Cardiac septum (tissue), 1 donor: ENCODE measurements around the gene TNK1. TPM values are rescaled to one million over a fixed set of nuclear protein-coding genes. Genes with fewer than 3 reads are reported as not detected.

ENCODE experiments used
- DNase-seq: peaks from one replicate; pipeline ENCODE4 v3.0.0-alpha.2; 2020; ENCODE audit warnings: low spot score
- intact Hi-C: fragments of 100-400 bp; cut with DNase I; formaldehyde crosslinking; loops from one replicate; pipeline ENCODE4 v1.14.0; 2022
- total RNA-seq: library from RNA; stranded (reverse); fragmentation: NEBNext Ultra II Directional; extraction: Animal tissue kit (Norgen Biotek cat#: 25700); gene quantifications from one replicate; pipeline ENCODE4 v1.2.1, GENCODE V29; 2021
- donor health status: DM: no; HTN: no; CAD: no.

TNK1 gene
- total RNA-seq, 1 donor from 2014 or later = 2.0 TPM

GRCh38 chr17:7425756-7426155 is 44.9 kb downstream of the TNK1 start:
- no peak for DNase-seq
- intact Hi-C loops = no loop called here

GRCh38 chr17:7426203-7426863 is 45.4 kb downstream of the TNK1 start:
- intact Hi-C loops = no loop called here
- DNase-seq = no peak

- DNase-seq = no peak
- intact Hi-C loops = no loop called here
Measured at GRCh38 chr17:7426896-7427489, 46.1 kb downstream of the TNK1 start.

- DNase-seq = no peak
- intact Hi-C loops = no loop called here
Measured at GRCh38 chr17:7427549-7427948, 46.7 kb downstream of the TNK1 start.

GRCh38 chr17:7428557-7428956 is 47.7 kb downstream of the TNK1 start, which contains the start of gene SPEM3:
Gene SPEM3, plus strand, starts transcription at chr17:7428857. Its CDS starts 46 bp downstream, at chr17:7428903.
- DNase-seq = no peak
- intact Hi-C loops = no loop called here

- no peak for DNase-seq
Measured at GRCh38 chr17:7429722-7430121, 48.8 kb downstream of the TNK1 start.

GRCh38 chr17:7431231-7431630 is 50.3 kb downstream of the TNK1 start:
- no peak for DNase-seq
- intact Hi-C loops = no loop called here

More at GRCh38 chr17:7429722-7430121, 48.8 kb downstream of the TNK1 start:
- intact Hi-C loops = no loop called here

- DNase-seq = no peak
- intact Hi-C loops = no loop called here
Measured at GRCh38 chr17:7432296-7432695, 51.4 kb downstream of the TNK1 start.

- no peak for DNase-seq
- intact Hi-C loops = loop anchor here (2.0 kb wide), 1 partner anchor 81 kb away; the partner anchor contains the start of gene TMEM95
Measured at GRCh38 chr17:7435676-7436555, 55.0 kb downstream of the TNK1 start.

- DNase-seq = peak; percentile 91
- intact Hi-C loops = loop anchor here (2.0 kb wide), 1 partner anchor 82 kb away; the partner anchor contains the start of gene TMEM95
Measured at GRCh38 chr17:7436556-7437368, 55.9 kb downstream of the TNK1 start.

GRCh38 chr17:7437369-7437863 is 56.5 kb downstream of the TNK1 start:
- intact Hi-C loops = loop anchor here (2.0 kb wide), 1 partner anchor 83 kb away; the partner anchor contains the start of gene TMEM95
- no peak for DNase-seq

- intact Hi-C loops = loop anchor here (2.0 kb wide), 4 partner anchors 39 to 123 kb away; partner anchors contain the start of genes POLR2A, SENP3 and TMEM95
- peak; percentile 93 for DNase-seq
Measured at GRCh38 chr17:7437950-7438614, 57.2 kb downstream of the TNK1 start.

- intact Hi-C loops = loop anchor here (2.0 kb wide), 3 partner anchors 38 to 122 kb away; partner anchors contain the start of genes POLR2A and SENP3
- no peak for DNase-seq
Measured at GRCh38 chr17:7438656-7439460, 58.0 kb downstream of the TNK1 start.

Other genes starting within 250 kb of the TNK1 start
- 0.54 TPM for gene ASGR1, start 201.7 kb upstream of the TNK1 start, total RNA-seq
- gene DLG4, start 161.3 kb upstream of the TNK1 start, total RNA-seq = 16.0 TPM
- 966 TPM for gene ACADVL, start 161.2 kb upstream of the TNK1 start, total RNA-seq
- 22.5 TPM for gene DVL2, start 146.6 kb upstream of the TNK1 start, total RNA-seq
- gene PHF23, start 141.6 kb upstream of the TNK1 start, total RNA-seq = 20.5 TPM
- gene GABARAP, start 138.6 kb upstream of the TNK1 start, total RNA-seq = 449 TPM
- gene CTDNEP1, start 129.4 kb upstream of the TNK1 start, total RNA-seq = 111 TPM
- 57.5 TPM for gene ELP5, start 128.9 kb upstream of the TNK1 start, total RNA-seq
- gene CLDN7, start 118.6 kb upstream of the TNK1 start, total RNA-seq = 0.75 TPM
- 73.5 TPM for gene SLC2A4, start 99.4 kb upstream of the TNK1 start, total RNA-seq
- 1.2 TPM for gene YBX2, start 86.5 kb upstream of the TNK1 start, total RNA-seq
- gene EIF5A, start 73.5 kb upstream of the TNK1 start, total RNA-seq = 263 TPM
- gene GPS2, start 65.7 kb upstream of the TNK1 start, total RNA-seq = 49.0 TPM
- gene NEURL4, start 51.8 kb upstream of the TNK1 start, total RNA-seq = 29.9 TPM
- 16.4 TPM for gene ACAP1, start 44.6 kb upstream of the TNK1 start, total RNA-seq
- gene KCTD11, start 28.9 kb upstream of the TNK1 start, total RNA-seq = 9.6 TPM
- gene TMEM95, start 25.9 kb upstream of the TNK1 start, total RNA-seq = not detected
- gene PLSCR3, start 13.4 kb downstream of the TNK1 start, total RNA-seq = 16.8 TPM
- 67.7 TPM for gene TMEM256, start 23.0 kb downstream of the TNK1 start, total RNA-seq
- 11.0 TPM for gene NLGN2, start 26.8 kb downstream of the TNK1 start, total RNA-seq
- gene SPEM1, start 39.2 kb downstream of the TNK1 start, total RNA-seq = not detected
- not detected for gene SPEM2, start 44.5 kb downstream of the TNK1 start, total RNA-seq
- not detected for gene SPEM3, start 47.8 kb downstream of the TNK1 start, total RNA-seq
- 2.6 TPM for gene TMEM102, start 54.3 kb downstream of the TNK1 start, total RNA-seq
- 3.9 TPM for gene FGF11, start 58.4 kb downstream of the TNK1 start, total RNA-seq
- 9.9 TPM for gene CHRNB1, start 64.0 kb downstream of the TNK1 start, total RNA-seq
- 69.4 TPM for gene ZBTB4, start 98.5 kb downstream of the TNK1 start, total RNA-seq
- not detected for gene SLC35G6, start 100.4 kb downstream of the TNK1 start, total RNA-seq
- gene POLR2A, start 103.3 kb downstream of the TNK1 start, total RNA-seq = 56.4 TPM
- gene TNFSF12, start 168.0 kb downstream of the TNK1 start, total RNA-seq = 33.9 TPM
- gene TNFSF13, start 177.7 kb downstream of the TNK1 start, total RNA-seq = 4.9 TPM
- 33.8 TPM for gene SENP3, start 180.8 kb downstream of the TNK1 start, total RNA-seq
- gene CD68, start 198.5 kb downstream of the TNK1 start, total RNA-seq = 11.4 TPM
- 22.4 TPM for gene MPDU1, start 202.8 kb downstream of the TNK1 start, total RNA-seq
- gene SOX15, start 209.0 kb downstream of the TNK1 start, total RNA-seq = 1.1 TPM
- 83.5 TPM for gene FXR2, start 233.8 kb downstream of the TNK1 start, total RNA-seq
- 60.3 TPM for gene SAT2, start 246.7 kb downstream of the TNK1 start, total RNA-seq
- gene SHBG, start 249.0 kb downstream of the TNK1 start, total RNA-seq = 0.62 TPM